ENCODE data around the gene EXOC2. TPM values are rescaled to one million over a fixed set of nuclear protein-coding genes. Genes with fewer than 3 reads are reported as not detected.
A peak's percentile ranks its signal among the peaks of the same experiment; 100 is the strongest.

EXOC2 gene
- total RNA-seq, 5 donors from 2014 or later (not counting 1 experiment from before 2014, with no cell fraction given), result 30.7 to 40.6 (median 39.3) TPM

- ChIA-PET CTCF (interaction anchor here in 1 of 2 donors (1.1 kb wide), 1 partner anchor 10 kb away, joined by 3 read pairs; no protein-coding TSS in a partner anchor), POLR2A (interaction anchor here in 1 of 2 donors (0.5 kb wide), 1 partner anchor 18 kb away, joined by 3 read pairs; no protein-coding TSS in a partner anchor)
- WGBS (ENCODE audit: insufficient coverage), result no CpG with 5 or more reads among the region's 2 CpGs
- no peaks in the 10 kb centered on the region for H3K9me3 Mint-ChIP-seq
- Histone ChIP-seq H3K4me1 (ENCODE audit: control insufficient read depth in 1 of 2, extremely low read depth in 1 of 2, insufficient read depth in 2 of 2, low read length in 2 of 2) (peaks cover 51 to 58% of the 10 kb centered on the region in 2 experiments), H3K36me3 (ENCODE audit: control insufficient read depth in 2 of 2, extremely low read depth in 1 of 2, insufficient read depth in 1 of 2, low read length in 1 of 2) (peaks cover 3 to 10% of the 10 kb centered on the region in 2 donors), H3K4me3 (ENCODE audit: control insufficient read depth in 1 of 2, extremely low read depth in 1 of 2, low read length in 1 of 2) (no peak overlapping the region), H3K27ac (ENCODE audit: low read length) (peak overlapping the region; percentile 37), H3K27me3 (replicated peaks in 1 of 2; ENCODE audit: control insufficient read depth in 2 of 2, extremely low read depth in 1 of 2, insufficient read depth in 2 of 2, low read length in 1 of 2) (no peaks in the 10 kb centered on the region), H3K9me3 (no peaks in the 10 kb centered on the region)
- ATAC-seq (replicated peaks in 1 of 4) (peak in 1 of 4 experiments; percentile 23), DNase-seq (no peak)
- H3K27me3 Mint-ChIP-seq, result no peaks in the 10 kb centered on the region
- peak overlapping the region; percentile 77 to 94 for H3K27ac Mint-ChIP-seq
- H3K36me3 Mint-ChIP-seq, result peaks cover 19% of the 10 kb centered on the region
- peaks cover 68 to 84% (median 76%) of the 10 kb centered on the region in 3 donors for H3K4me1 Mint-ChIP-seq
- peak overlapping the region; percentile 17 to 60 (median 54) for H3K4me3 Mint-ChIP-seq
Measured at GRCh38 chr6:492816-493414, 200.0 kb downstream of the EXOC2 start.

DNA sequence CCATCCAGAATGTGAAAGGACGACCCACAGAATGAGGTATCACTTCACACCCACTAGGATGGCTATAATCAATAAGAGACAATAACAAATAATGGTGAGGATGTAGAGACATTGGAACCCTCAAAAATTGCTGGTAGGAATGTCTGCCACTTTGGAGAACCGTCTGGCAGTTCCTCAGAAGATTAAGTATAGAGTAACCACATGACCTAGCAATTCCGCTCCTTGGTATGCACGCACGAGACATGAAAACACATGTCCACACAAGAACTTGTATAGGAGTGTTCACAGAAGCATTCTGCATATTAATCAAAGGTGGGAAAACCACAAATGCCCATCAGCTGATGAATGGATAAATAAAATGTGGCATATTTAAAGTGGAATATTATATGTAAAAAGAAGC lies 200.8 kb downstream of the EXOC2 start:
- Mint-ChIP-seq H3K9me3 (no peaks in the 10 kb centered on the region), H3K27ac (peak overlapping the region; percentile 77 to 94), H3K4me3 (peak overlapping the region in 1 of 3 donors; percentile 60), H3K36me3 (peaks cover 17% of the 10 kb centered on the region), H3K27me3 (no peaks in the 10 kb centered on the region), H3K4me1 (peaks cover 71 to 80% (median 72%) of the 10 kb centered on the region in 3 donors)
- ATAC-seq (replicated peaks in 1 of 4), result no peak
- ChIA-PET CTCF (no interaction called here), POLR2A (no interaction called here)
- no peak overlapping the region for H3K4me3 ChIP-seq (ENCODE audit: control insufficient read depth in 1 of 2, extremely low read depth in 1 of 2, low read length in 1 of 2)
- peaks cover 3 to 12% of the 10 kb centered on the region in 2 donors for H3K36me3 ChIP-seq (ENCODE audit: control insufficient read depth in 2 of 2, extremely low read depth in 1 of 2, insufficient read depth in 1 of 2, low read length in 1 of 2)
- no peaks in the 10 kb centered on the region for H3K27me3 ChIP-seq (replicated peaks in 1 of 2; ENCODE audit: control insufficient read depth in 2 of 2, extremely low read depth in 1 of 2, insufficient read depth in 2 of 2, low read length in 1 of 2)
- no peak for DNase-seq
- H3K9me3 ChIP-seq, result no peaks in the 10 kb centered on the region
- H3K4me1 ChIP-seq (ENCODE audit: control insufficient read depth in 1 of 2, extremely low read depth in 1 of 2, insufficient read depth in 2 of 2, low read length in 2 of 2), result peaks cover 52 to 58% of the 10 kb centered on the region in 2 experiments
- peak overlapping the region; percentile 37 for H3K27ac ChIP-seq (ENCODE audit: low read length)
- WGBS (ENCODE audit: insufficient coverage), result 80% methylated on average over 1 of the region's 5 CpGs

DNA sequence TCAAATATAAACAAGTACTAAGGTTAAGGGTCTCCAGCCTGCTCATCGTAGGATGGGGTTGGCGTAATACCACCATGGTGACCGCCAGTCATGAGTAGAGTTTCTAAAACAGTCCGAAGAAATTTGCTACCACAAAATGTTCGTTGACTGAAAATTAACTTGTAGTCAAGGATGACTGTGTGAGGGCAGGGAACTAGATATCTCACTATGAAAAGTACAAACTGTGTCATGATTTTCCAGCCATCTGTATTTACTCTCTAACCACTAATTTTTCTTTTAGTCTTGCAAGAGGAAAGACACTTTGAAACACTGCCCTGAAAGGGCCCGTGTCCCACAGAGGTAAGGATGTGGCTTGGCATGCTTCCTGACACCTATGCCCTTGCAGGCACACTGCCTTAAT lies 201.7 kb downstream of the EXOC2 start:
- POLR2A ChIA-PET, result interaction anchor here in 1 of 2 donors (0.6 kb wide), 1 partner anchor 8 kb away, joined by 3 read pairs; no protein-coding TSS in a partner anchor
- DNase-seq, result peak in 25 of 35 experiments; percentile 19 to 50 (median 32)
- H3K9me3 Mint-ChIP-seq, result no peaks in the 10 kb centered on the region
- H3K4me1 Mint-ChIP-seq, result peaks cover 70 to 78% (median 71%) of the 10 kb centered on the region in 3 donors
- WGBS (ENCODE audit: insufficient coverage), result no CpG with 5 or more reads among the region's 6 CpGs
- Histone ChIP-seq H3K27ac (ENCODE audit: low read length) (peak overlapping the region; percentile 50), H3K27me3 (replicated peaks in 1 of 2; ENCODE audit: control insufficient read depth in 2 of 2, extremely low read depth in 1 of 2, insufficient read depth in 2 of 2, low read length in 1 of 2) (no peaks in the 10 kb centered on the region), H3K36me3 (ENCODE audit: control insufficient read depth in 2 of 2, extremely low read depth in 1 of 2, insufficient read depth in 1 of 2, low read length in 1 of 2) (peaks cover 3 to 16% of the 10 kb centered on the region in 2 donors), H3K4me1 (ENCODE audit: control insufficient read depth in 1 of 2, extremely low read depth in 1 of 2, insufficient read depth in 2 of 2, low read length in 2 of 2) (peaks cover 52 to 58% of the 10 kb centered on the region in 2 experiments), H3K9me3 (no peaks in the 10 kb centered on the region), H3K4me3 (ENCODE audit: control insufficient read depth in 1 of 2, extremely low read depth in 1 of 2, low read length in 1 of 2) (peak overlapping the region in 1 of 2 donors; percentile 23)
- CTCF ChIA-PET, result interaction anchor here in 1 of 2 donors (1.5 kb wide), 1 partner anchor 11 kb away, joined by 4 read pairs; no protein-coding TSS in a partner anchor
- H3K36me3 Mint-ChIP-seq, result peaks cover 21% of the 10 kb centered on the region
- H3K27me3 Mint-ChIP-seq, result no peaks in the 10 kb centered on the region
- peak overlapping the region; percentile 77 to 94 for H3K27ac Mint-ChIP-seq
- peak overlapping the region; percentile 13 to 60 (median 50) for H3K4me3 Mint-ChIP-seq
- ATAC-seq (replicated peaks in 1 of 4), result peak; percentile 51 to 73 (median 66)

GRCh38 chr6:490251-491037 lies 202.5 kb downstream of the EXOC2 start:
- peak in 1 of 35 experiments; percentile 33 for DNase-seq
- Histone ChIP-seq H3K4me1 (ENCODE audit: control insufficient read depth in 1 of 2, extremely low read depth in 1 of 2, insufficient read depth in 2 of 2, low read length in 2 of 2) (peaks cover 52 to 58% of the 10 kb centered on the region in 2 experiments), H3K4me3 (ENCODE audit: control insufficient read depth in 1 of 2, extremely low read depth in 1 of 2, low read length in 1 of 2) (no peak overlapping the region)

DNA sequence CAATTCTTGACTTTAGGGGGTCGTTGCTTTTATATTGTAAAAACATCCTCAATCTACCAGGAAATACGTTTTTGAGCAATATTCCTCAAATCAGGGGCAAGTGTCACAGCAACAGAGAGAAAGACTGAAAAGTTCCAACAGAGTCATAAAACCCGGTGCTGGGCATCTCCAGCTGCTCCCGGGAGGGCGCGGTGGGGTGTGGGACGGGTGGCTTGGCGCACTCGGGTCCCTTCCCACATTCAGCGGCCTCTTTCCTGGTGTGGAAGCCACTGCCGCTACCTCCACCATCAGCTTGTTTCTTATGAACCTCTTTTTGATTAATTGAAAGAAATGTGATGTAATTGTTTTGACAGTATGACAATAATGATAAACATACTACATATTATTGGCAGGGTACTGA lies 203.2 kb downstream of the EXOC2 start:
- Mint-ChIP-seq H3K9me3 (no peaks in the 10 kb centered on the region), H3K4me3 (peak overlapping the region; percentile 9 to 60 (median 43)), H3K36me3 (peaks cover 23% of the 10 kb centered on the region), H3K27me3 (no peaks in the 10 kb centered on the region), H3K27ac (peak overlapping the region; percentile 77 to 94), H3K4me1 (peaks cover 65 to 69% (median 66%) of the 10 kb centered on the region in 3 donors)
- H3K27ac ChIP-seq (ENCODE audit: low read length), result peak overlapping the region; percentile 6
- H3K4me3 ChIP-seq (ENCODE audit: control insufficient read depth in 1 of 2, extremely low read depth in 1 of 2, low read length in 1 of 2), result no peak overlapping the region
- ATAC-seq (replicated peaks in 1 of 4) (no peak), DNase-seq (no peak)
- 83% methylated on average over 1 of the region's 11 CpGs for WGBS (ENCODE audit: insufficient coverage)
- ChIA-PET CTCF (interaction anchor here in 1 of 2 donors (1.5 kb wide), 1 partner anchor 13 kb away, joined by 4 read pairs; no protein-coding TSS in a partner anchor), POLR2A (interaction anchor here (0.6 to 0.8 kb wide), 2 partner anchors 15 to 38 kb away, joined by 3 read pairs; no protein-coding TSS in a partner anchor)
- peaks cover 46 to 58% of the 10 kb centered on the region in 2 experiments for H3K4me1 ChIP-seq (ENCODE audit: control insufficient read depth in 1 of 2, extremely low read depth in 1 of 2, insufficient read depth in 2 of 2, low read length in 2 of 2)
- no peaks in the 10 kb centered on the region for H3K27me3 ChIP-seq (replicated peaks in 1 of 2; ENCODE audit: control insufficient read depth in 2 of 2, extremely low read depth in 1 of 2, insufficient read depth in 2 of 2, low read length in 1 of 2)
- H3K9me3 ChIP-seq, result no peaks in the 10 kb centered on the region
- H3K36me3 ChIP-seq (ENCODE audit: control insufficient read depth in 2 of 2, extremely low read depth in 1 of 2, insufficient read depth in 1 of 2, low read length in 1 of 2), result peaks cover 3 to 21% of the 10 kb centered on the region in 2 donors

More at GRCh38 chr6:490251-491037, 202.5 kb downstream of the EXOC2 start:
- H3K4me3 Mint-ChIP-seq, result peak overlapping the region; percentile 2 to 60 (median 7)
- peak; percentile 36 to 55 (median 48) for ATAC-seq (replicated peaks in 1 of 4)
- H3K36me3 Mint-ChIP-seq, result peaks cover 21% of the 10 kb centered on the region
- CTCF ChIA-PET, result interaction anchor here in 1 of 2 donors (1.5 kb wide), 1 partner anchor 12 kb away, joined by 4 read pairs; no protein-coding TSS in a partner anchor
- 16% methylated on average over 3 of the region's 6 CpGs for WGBS (ENCODE audit: insufficient coverage)
- H3K9me3 Mint-ChIP-seq, result no peaks in the 10 kb centered on the region
- no peaks in the 10 kb centered on the region for H3K9me3 ChIP-seq
- H3K27me3 ChIP-seq (replicated peaks in 1 of 2; ENCODE audit: control insufficient read depth in 2 of 2, extremely low read depth in 1 of 2, insufficient read depth in 2 of 2, low read length in 1 of 2), result no peaks in the 10 kb centered on the region
- POLR2A ChIA-PET, result no interaction called here
- peak overlapping the region; percentile 50 for H3K27ac ChIP-seq (ENCODE audit: low read length)
- H3K27ac Mint-ChIP-seq, result peak overlapping the region; percentile 77 to 94
- H3K4me1 Mint-ChIP-seq, result peaks cover 69 to 72% (median 70%) of the 10 kb centered on the region in 3 donors
- peaks cover 3 to 19% of the 10 kb centered on the region in 2 donors for H3K36me3 ChIP-seq (ENCODE audit: control insufficient read depth in 2 of 2, extremely low read depth in 1 of 2, insufficient read depth in 1 of 2, low read length in 1 of 2)
- no peaks in the 10 kb centered on the region for H3K27me3 Mint-ChIP-seq

DNA sequence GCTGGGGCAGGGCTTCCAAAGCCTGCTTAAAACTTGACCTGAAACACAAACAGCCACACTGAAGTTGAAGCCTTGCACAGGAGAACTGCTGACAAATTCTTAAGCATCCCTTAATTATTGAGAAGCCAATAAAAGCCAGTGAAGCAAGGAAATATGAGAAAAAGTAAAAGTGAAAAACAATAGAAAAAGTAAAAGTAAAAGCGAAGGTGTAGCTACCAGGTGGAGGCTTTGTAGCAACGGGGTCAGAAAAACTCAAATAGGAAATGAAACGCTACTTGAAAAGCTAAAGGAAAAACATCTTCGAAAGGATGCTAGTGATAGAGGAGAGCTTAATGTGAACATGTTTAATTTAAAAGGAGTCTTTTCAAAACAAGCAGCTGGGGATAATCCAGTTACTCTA lies 203.9 kb downstream of the EXOC2 start:
- peak overlapping the region; percentile 77 to 94 for H3K27ac Mint-ChIP-seq
- H3K4me3 Mint-ChIP-seq, result peak overlapping the region; percentile 9 to 60 (median 43)
- H3K9me3 Mint-ChIP-seq, result no peaks in the 10 kb centered on the region
- H3K27me3 Mint-ChIP-seq, result no peaks in the 10 kb centered on the region
- Histone ChIP-seq H3K9me3 (no peaks in the 10 kb centered on the region), H3K36me3 (ENCODE audit: control insufficient read depth in 2 of 2, extremely low read depth in 1 of 2, insufficient read depth in 1 of 2, low read length in 1 of 2) (peaks cover 3 to 21% of the 10 kb centered on the region in 2 donors), H3K27me3 (replicated peaks in 1 of 2; ENCODE audit: control insufficient read depth in 2 of 2, extremely low read depth in 1 of 2, insufficient read depth in 2 of 2, low read length in 1 of 2) (no peaks in the 10 kb centered on the region), H3K4me1 (ENCODE audit: control insufficient read depth in 1 of 2, extremely low read depth in 1 of 2, insufficient read depth in 2 of 2, low read length in 2 of 2) (peaks cover 38 to 52% of the 10 kb centered on the region in 2 experiments), H3K27ac (ENCODE audit: low read length) (peak overlapping the region; percentile 36), H3K4me3 (ENCODE audit: control insufficient read depth in 1 of 2, extremely low read depth in 1 of 2, low read length in 1 of 2) (peak overlapping the region in 1 of 2 donors; percentile 18)
- ChIA-PET POLR2A (interaction anchor here in 1 of 2 donors (0.9 kb wide), 1 partner anchor 44 kb away, joined by 3 read pairs; no protein-coding TSS in a partner anchor), CTCF (no interaction called here)
- DNase-seq, result no peak
- no peak for ATAC-seq (replicated peaks in 1 of 4)
- peaks cover 58 to 61% (median 59%) of the 10 kb centered on the region in 3 donors for H3K4me1 Mint-ChIP-seq
- WGBS (ENCODE audit: insufficient coverage), result 0% methylated on average over 3 of the region's 4 CpGs
- peaks cover 28% of the 10 kb centered on the region for H3K36me3 Mint-ChIP-seq

Measured in T-cell (primary cell).